ENCODE data around the gene AREG.

The AREG gene

DNA sequence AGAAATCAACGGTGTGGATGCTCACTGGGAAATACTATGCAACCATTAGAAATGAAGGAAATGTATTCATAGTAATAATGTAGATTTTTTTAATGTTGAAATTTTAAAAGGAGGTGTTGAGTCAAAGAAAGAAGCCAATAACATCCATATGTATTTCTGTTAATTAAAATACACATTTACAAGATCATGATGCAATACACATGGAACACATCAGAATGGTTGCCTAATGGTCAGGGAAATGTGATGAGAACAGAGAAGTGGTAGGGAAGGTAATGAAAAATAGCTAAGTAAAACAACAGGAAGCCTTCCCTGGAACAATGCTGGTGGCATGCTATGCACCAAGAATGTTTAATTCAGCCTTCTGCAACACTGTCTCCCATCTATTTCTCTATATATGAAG is 18.2 kb downstream of the AREG start:
- DNase-seq (ENCODE audit: low read depth) = no peak

DNA sequence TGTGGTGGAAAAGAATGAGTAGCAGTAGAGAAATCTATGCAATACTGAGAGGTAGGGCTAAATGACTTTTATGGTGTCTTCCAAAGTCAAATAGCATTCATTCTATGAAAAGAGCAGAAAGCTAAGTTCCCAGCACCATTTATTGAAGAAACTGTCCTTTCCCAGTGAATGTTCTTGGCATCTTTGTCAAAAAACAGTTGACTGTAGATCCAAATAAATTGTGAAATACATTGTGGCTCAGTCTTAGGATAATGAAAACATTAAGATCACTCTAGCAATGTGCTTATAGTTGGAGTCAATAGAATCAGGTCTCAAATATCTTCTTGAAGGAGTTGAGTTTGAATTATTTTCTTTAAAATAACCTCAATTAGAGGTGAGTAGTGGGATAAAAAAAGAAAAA is 19.4 kb downstream of the AREG start:
- DNase-seq (ENCODE audit: low read depth) = no peak

DNA sequence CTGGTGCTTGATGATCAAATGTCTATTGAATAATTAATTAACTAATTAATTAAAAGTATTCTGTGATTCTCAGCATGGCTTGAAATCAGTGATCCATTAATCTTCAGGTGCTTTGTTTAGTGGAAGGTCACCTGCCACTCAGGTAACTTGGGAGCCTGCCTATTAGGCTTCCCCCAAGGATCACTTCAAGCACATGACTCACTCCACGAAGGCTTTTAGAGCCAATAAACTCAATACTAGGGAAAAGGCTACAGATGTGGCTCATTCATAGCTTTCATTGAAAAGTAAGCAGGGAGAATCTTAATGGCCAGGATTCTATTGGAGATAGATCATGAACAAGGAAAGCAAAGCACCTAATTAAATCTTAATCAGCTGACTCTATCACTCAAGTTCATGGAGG is 21.3 kb downstream of the AREG start:
- DNase-seq (ENCODE audit: low read depth) = no peak

DNA sequence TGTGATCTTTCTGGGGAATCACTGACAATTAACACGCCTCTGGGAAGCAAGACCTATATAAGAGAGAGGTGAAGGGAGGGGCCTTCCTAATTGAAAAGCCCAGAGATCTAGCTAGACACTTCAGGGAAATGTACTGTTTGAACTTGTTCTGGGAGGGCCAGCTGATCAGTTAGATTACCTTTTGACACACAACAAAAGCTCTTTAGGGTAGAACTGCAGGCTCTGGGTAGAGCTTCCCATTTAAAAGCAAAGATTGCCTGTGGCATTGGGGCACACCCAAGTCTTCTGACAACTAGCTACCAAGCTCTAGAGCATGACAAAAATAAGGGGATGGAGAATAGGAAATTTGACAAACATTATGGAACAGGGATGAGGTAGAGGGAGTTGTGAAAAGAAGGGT is 26.3 kb downstream of the AREG start:
- no peak for DNase-seq (ENCODE audit: low read depth)

DNA sequence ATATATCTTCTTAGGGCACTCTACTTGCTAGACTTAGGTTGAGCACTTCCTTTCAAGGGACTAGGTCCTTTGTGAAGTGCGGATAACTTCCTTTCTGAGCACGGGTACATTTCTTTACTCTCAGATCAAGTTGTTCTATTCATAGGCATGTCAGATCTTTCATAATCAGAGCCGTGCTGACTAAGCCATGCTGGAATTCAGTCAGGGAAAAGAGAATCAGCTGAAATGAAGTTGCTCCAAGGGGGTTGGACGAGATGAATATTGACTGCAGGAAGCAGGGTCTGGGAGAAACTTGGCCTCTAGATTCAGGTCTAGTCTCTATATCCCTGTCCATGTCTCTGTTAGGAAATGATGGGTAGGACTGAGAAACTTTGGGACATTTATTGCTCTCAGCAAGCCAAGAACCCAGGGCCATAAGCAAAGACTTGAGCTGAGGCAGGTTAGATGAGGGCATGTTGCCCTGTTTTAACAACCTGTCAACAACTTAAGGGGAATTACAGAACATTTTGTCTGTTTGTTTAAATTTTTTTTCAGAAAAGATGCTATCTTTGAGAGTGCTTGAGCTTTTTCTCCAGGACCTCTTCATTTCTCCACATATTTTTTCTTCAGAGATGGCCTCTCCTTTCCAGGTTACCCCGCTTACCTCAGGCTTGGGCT is 28.3 kb downstream of the AREG start:
- DNase-seq (ENCODE audit: low read depth) = no peak

DNA sequence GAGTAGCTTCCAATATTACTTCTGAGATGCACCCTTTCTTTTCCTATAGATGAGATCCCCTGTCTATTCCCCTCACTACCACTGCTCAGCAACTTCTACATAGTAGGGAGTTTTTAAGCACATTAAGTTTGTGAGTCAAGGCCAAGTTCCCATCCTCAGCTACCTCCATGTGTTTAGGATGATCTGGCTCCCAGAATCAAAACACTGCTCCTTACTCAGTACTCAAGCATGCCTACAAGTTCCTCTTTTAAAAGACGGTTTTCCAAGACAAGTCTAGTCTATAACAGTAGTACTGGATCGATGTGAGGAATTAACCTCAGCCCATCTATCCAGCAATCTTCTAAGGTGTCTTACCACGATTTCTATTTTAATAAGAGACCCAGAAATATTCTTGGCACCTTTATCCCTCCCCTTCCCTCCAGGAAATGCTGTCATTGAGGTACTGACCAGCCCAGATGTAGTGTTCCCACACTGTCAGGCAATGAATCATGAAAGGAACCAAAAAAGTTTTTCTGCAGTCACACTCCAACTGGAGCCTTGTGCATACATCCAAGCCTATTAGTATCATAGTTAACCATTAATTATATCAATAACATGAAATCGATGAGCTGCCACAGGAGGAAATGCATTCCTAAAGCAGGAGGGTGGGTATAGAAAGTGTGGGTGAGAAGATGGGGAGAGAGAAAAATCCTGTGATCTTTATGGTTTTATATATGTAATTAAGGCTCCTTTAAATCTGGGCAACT is 29.6 kb downstream of the AREG start:
- no peak for DNase-seq (ENCODE audit: low read depth)

DNA sequence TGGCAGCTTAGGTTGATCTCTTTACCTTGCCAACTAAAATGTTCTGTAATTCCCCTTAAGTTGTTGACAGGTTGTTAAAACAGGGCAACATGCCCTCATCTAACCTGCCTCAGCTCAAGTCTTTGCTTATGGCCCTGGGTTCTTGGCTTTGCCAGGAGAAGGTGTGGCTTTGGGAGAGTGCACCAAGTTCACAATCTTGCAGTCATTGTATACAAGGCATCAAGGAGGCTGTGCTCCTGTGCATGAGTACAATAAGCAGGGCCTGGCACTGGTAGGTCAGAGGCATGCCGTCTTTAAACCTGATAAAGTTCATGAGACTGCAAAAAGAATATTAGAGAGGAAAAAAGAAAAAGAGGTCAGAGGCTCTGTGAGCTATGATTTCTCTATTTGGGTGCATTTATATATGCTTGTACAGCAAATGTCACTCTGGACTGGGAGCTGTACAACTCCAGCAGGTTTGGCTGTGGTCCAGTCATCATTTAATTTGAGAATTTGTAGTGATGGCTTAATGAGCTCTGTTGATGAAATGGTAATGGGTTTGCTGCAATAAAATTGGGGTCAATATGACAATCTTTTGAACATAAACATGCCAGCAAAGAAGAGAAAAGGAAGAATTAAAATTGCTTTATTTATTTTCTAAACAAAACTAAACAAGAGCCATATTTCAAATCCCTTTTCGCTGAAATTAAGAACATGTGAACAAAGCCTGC is 30.3 kb downstream of the AREG start:
- DNase-seq (ENCODE audit: low read depth) = no peak

DNA sequence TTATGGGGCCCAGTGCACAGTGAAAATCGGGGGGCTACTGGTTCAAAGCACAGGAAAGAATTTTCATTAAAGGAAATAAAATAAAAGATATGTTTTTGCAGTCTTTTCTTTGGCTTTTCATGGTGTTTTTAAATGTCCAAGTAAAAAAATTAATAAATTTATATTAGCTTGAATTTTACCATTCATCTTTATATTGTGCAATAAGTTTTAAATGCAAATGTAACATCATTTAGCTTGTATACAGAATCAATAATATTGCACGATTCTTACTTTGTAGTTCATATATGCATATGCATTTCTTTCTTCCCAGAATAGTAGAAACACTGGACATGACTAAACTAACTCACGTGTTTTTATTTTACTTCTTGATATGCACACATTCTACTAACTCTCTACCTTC is 31.0 kb downstream of the AREG start:
- DNase-seq (ENCODE audit: low read depth) = no peak

DNA sequence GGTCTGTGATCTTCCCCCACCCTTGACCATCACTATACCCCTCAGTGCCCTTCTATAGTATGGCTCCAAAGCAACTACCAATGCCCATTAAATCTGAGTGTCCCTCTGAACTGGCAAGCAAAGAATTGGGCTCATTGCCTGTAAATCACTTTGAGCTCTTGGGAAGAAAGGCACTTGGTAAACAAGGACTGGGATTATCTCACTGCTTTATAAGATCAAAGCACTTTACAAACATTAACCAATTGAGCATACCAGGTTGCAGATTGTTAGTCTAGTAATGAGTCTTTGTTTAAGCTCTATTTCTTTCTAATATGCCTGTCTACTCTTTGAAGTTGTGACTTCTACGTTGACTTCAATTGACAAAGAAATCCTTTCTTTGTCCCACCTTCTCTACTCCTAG is 34.1 kb downstream of the AREG start:
- no peak for DNase-seq (ENCODE audit: low read depth)

DNA sequence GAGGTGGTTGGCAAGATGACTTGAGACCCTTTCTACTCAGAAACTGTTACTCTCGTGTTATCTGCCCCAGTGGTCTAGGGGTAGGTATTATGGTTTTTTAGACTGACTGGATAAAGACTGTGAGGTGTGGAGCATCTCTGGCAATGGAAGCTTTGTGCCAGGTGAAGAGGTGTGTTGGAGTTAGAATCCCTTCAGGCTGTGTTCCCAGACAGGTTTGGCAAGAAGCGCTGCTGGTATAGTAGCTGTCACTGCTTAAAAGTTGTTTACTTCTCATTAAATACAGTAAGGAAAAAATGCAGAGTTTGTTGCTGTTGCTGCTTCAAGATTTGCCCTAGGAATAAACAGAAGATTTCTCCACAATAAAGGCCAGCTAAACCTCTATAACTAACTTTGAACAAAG is 35.3 kb downstream of the AREG start:
- no peak for DNase-seq (ENCODE audit: low read depth)

DNA sequence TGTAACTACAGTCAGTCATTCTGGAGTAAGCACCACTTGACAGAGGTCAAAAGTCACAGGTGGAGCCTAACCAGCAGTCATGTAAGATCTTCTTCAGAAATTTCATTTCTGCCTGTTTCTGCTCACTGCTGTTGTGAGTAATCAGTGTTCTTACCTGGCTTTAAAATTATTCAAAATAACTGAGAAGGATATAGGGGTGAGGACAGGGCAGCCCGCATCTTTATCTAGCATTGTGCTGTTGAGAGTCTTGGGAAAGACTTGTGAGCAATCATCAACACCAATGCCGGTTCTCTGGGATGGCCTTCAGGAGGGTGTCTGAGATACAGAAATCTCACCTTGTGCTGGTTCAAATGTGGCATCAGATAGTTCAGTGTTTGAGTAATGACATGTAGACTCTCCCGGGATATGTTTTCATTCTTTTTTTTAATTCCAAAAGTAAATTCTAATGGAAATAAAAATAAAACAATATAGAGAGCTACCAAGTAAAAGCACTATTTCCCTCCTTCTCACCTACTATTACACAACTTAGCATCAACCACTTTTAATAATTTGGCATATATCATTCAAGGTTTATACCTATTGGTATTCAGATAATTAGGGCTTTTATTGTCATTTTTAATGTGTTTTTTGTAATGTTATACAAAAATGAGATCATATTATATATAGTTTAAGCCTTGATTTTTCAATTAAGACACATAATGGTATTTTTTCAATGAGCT is 37.1 kb downstream of the AREG start:
- no peak for DNase-seq (ENCODE audit: low read depth)

DNA sequence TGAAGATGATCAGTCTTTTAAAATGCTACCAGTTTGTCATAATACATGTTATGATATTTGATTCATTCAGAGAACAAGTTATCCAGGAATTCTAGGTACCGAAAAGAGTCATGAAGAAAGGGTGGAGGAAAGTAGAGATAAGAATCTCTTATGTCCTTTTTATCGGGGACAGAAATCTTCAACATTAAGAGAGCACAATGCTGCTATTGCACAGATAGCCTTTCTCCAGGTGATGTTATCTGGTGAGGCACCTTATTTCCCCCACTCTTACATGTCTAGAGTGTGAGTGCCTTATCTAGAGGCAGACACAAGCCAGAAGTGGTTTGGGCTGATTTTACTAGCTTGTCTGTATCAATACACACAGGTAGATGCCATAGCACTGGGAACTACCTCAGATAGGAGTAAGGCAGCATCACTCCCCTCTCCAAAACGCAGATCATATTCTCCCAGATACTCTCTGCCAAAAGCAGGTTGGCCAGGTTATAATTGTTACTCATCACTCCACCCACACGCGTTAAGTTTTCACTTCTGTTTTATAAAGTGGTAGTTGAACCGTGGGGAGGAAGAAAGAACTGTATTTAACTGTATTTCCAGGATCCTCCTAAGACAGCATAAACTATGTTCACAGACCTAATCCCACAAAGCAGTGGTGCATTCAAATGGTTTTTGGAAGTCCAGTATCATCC is 38.4 kb downstream of the AREG start:
- no peak for DNase-seq (ENCODE audit: low read depth)

DNA sequence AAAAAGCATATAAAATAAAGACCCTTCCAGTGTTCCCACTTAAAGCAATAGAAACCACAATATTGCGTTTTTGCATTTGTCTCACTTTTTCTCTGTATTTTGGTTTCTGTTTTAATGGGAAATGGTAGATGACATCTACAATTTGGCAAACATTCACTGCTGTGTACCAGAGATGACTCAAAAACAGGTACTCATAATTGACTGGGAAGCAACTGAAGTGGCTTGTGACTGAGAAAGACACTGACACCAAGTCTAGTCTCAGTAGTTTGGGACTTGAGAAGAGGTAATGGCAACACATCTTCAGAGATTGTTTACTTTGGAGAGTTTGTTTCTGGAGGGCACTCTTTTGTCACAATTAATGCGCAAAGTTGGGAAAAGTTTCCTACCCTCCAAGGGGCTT is 42.0 kb downstream of the AREG start:
- no peak for DNase-seq (ENCODE audit: low read depth)

DNA sequence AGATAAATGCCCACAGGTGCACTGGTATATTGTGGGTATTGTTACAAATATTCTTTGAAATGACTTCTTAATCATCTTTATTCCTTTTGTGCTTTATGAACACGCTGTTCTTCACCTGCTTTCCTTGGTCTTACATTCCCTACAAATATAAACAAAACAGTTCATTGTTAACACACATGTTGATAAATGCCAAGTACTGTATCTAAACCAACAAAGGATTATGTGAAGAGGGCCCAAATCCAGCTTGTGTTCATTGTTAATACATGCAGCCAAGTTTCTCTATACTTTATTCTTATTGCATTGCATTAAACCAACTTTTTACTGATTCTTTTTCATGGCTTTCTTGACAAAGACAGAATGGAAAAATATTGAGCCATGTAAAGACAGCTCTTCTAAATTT is 42.8 kb downstream of the AREG start:
- no peak for DNase-seq (ENCODE audit: low read depth)

DNA sequence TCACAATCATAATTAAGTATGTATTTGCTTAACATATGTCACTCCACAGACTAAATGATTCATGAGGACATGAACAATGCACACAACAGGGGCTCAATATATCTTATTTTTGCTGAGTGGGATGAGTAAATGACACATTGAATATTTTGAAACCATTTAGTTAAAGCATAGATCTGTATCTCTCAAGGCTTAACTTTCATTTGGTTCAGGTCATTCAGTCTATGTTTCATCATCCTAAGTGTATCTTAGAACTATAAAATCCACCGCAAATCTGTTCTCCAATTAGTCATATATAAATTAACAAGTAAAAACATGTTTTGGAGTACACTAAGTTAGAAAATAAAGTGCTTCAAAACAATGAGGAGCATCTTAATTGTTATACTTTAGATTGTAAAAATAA is 45.8 kb downstream of the AREG start:
- no peak for DNase-seq (ENCODE audit: low read depth)

DNA sequence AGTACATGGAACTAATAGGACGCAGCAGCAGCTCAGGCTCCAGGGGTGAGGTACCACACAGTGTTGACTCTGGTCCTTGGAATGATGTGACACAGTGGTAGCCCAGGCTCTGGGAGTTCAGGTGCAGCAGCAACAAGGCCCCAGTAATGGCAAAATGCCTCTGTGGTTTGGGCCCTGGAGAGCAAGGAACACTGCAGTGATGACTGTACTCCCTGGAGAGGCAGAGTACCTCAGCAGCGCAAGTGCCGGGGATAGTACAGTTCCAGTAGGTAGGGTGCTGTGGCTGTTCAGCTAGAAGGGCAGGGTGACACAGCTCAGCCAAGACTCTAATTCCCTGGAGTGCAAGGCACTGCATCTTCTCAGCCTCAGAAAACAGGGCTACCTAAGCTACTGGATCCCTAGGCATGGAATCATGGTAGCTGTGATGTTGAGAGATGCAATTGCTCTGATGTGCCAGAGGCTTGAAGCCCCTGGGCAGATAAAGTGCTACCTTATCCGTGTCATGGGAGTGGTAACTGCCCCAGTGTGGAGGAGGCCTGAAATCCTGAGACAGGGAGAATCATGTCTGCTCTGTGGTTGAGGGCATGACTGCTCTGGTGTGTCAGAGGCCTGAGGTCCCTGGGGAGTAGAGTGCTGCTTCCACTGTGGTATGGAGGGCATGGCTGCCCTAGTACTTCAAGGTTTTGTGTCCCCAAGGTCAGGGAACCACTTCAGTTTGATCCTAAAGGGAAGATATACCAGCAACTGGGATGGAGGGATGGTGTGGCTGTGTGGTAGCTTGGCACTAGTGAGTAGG is 55.2 kb downstream of the AREG start:
- DNase-seq (ENCODE audit: low read depth) = no peak

DNA sequence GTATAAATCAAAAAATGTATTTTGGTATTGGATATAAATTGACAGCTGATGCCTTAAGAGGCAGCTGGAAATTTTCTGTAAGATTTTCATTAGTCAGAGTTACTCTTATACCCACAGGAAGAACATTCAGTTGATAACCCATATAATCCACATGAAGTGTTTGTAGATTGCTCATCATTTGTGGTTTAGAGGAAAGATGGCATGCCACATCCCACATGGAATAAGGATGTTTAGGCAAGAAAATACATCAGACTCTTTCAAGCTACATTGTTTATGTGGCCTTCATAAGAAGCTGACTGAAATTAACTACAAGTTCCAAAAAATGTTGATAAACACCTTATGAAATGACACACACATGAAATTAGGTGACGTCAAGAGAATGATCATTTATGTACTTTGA is 56.6 kb downstream of the AREG start:
- DNase-seq (ENCODE audit: low read depth) = no peak

DNA sequence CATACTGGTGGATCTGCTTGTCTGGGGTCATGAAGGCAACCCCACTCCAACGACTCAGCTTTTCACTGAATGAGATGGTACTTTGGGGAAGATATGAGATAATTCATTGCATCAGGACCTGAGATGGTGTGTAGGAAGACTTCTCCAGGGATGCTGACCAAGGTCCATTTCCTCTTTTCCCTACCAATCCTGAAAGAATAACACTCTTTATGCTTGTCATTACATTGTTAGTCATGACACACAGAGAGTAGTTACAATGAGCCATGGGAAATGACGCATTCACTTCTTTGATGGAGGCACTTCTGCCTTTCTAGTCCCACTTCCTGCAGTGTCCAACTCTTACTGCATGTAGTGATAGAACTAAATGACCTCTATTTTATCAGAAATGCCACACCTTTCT is 58.6 kb downstream of the AREG start:
- no peak for DNase-seq (ENCODE audit: low read depth)

DNA sequence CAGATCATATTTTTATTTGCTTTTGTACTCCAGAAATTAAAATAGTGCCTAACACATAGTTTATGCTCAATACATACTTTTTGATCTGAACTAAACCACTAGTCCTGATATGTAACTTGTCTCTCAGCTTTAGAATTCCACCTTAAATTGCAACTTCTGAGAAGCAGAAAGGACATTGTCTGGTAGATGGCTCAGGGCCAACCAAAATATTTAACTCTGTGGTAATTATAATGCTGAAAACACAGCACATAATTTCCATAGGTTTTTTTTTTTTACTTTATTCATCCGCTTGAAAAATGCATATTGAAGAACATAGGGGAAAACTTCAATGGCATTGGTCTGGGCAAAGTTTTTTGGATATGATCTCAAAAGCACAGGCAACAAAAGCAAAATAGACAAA is 59.3 kb downstream of the AREG start:
- DNase-seq (ENCODE audit: low read depth) = no peak
